Uterus (tissue), 4 donors: ENCODE results near the gene CD9. TPM values are rescaled to one million over a fixed set of nuclear protein-coding genes. Genes with fewer than 3 reads are reported as not detected.

ENCODE experiments used
- DNase-seq, 2 donors: peaks; one replicate each; pipeline ENCODE4 v3.0.0-alpha.2; 2019 to 2020
- H3K27ac ChIP-seq, 2 donors: fragments of 200-600 bp; sonication (generic); 1 replicate in 1 of 2; 2 replicates in 1 of 2; pipeline ENCODE4 v1.5.1; 2016 to 2018
- H3K27me3 ChIP-seq, 2 donors: fragments of 200-600 bp; sonication (generic); one replicate each; pipeline ENCODE4 v1.5.1; 2018 to 2019; ENCODE audit warnings: control low read depth in 1 of 2
- H3K36me3 ChIP-seq, 2 donors: fragments of 200-600 bp; sonication (generic); one replicate each; pipeline ENCODE4 v1.5.1; 2019; ENCODE audit warnings: control low read depth in 1 of 2
- H3K4me1 ChIP-seq, 2 donors: fragments of 200-600 bp; sonication (generic); one replicate each; pipeline ENCODE4 v1.5.1; 2018 to 2019; ENCODE audit warnings: control low read depth in 1 of 2
- H3K4me3 ChIP-seq, 2 donors: fragments of 200-600 bp; sonication (generic); 1 replicate in 1 of 2; 2 replicates in 1 of 2; pipeline ENCODE4 v1.5.1; 2018 to 2019; ENCODE audit warnings: mild to moderate bottlenecking in 1 of 2
- H3K9me3 ChIP-seq, 2 donors: fragments of 200-600 bp; sonication (generic); one replicate each; pipeline ENCODE4 v1.5.1; 2019; ENCODE audit warnings: control low read depth in 1 of 2
- POLR2A ChIP-seq, 2 donors: fragments of 450-650 bp; IDR thresholded peaks; one replicate each; pipeline ENCODE4 v1.6.1; 2016; ENCODE audit warnings: antibody characterized with exemption in 2 of 2, mild to moderate bottlenecking in 1 of 2, moderate library complexity in 1 of 2
- intact Hi-C: fragments of 100-400 bp; cut with DNase I; formaldehyde crosslinking; loops from one replicate; pipeline ENCODE4 v1.15.1; 2023; ENCODE audit warnings: low total_unique reads
- total RNA-seq, 4 donors: library from RNA; depleted of rRNA in 3 of 4; stranded (reverse); fragments of >200 nt in 3 of 4; gene quantifications; one replicate each; pipeline versions ENCODE4 v1.1.0 to v1.2.4, GENCODE V29; 2014 to 2023
- TF ChIP-seq, protein P1 (sequence below), 4 experiments: fragments of 200-600 bp in 2 of 4; fragments of 450-650 bp in 2 of 4; sonication (generic) in 2 of 4; IDR thresholded peaks; one replicate each; pipeline ENCODE4 v1.5.1; 2016 to 2019; ENCODE audit warnings: antibody characterized with exemption in 4 of 4, mild to moderate bottlenecking in 2 of 4, moderate library complexity in 1 of 4
- donor health status: DM: yes; HTN: yes; CAD: no.

Gene CD9
- total RNA-seq, 4 donors from 2014 or later = 161 to 275 (median 207) TPM

DNA sequence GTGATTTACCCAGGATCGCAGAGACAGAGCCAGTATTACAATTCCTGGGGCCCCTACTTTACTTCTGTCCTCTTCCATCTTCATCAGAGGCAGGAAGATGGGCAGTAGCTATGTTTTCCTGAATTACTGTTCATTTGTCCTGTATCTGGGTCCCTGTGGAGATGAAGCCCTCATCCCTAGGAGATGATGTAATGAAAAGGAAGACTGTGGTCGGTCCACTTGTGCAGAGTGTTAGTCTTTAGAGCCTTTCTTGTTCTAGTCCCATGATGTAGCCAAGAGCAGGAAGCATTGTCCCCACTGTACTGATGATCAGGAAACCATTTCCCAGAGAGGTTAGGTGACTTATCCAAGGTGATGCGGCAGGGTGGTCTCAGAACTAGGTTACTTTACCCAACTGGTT, 2.6 kb downstream of the CD9 start:
- TF ChIP-seq POLR2A (IDR thresholded peaks at IDR 0.05) = no peak
- TF ChIP-seq, protein P1, sequence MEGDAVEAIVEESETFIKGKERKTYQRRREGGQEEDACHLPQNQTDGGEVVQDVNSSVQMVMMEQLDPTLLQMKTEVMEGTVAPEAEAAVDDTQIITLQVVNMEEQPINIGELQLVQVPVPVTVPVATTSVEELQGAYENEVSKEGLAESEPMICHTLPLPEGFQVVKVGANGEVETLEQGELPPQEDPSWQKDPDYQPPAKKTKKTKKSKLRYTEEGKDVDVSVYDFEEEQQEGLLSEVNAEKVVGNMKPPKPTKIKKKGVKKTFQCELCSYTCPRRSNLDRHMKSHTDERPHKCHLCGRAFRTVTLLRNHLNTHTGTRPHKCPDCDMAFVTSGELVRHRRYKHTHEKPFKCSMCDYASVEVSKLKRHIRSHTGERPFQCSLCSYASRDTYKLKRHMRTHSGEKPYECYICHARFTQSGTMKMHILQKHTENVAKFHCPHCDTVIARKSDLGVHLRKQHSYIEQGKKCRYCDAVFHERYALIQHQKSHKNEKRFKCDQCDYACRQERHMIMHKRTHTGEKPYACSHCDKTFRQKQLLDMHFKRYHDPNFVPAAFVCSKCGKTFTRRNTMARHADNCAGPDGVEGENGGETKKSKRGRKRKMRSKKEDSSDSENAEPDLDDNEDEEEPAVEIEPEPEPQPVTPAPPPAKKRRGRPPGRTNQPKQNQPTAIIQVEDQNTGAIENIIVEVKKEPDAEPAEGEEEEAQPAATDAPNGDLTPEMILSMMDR (IDR thresholded peaks at IDR 0.05) = no peak
- no peak for DNase-seq
- H3K9me3 ChIP-seq = no peaks in the 10 kb centered on the region
- no peaks in the 10 kb centered on the region for H3K27me3 ChIP-seq
- no peaks in the 10 kb centered on the region for H3K36me3 ChIP-seq
- intact Hi-C loops = no loop called here
- peak overlapping the region; percentile 95 to 97 for H3K27ac ChIP-seq
- H3K4me1 ChIP-seq = peaks cover 22 to 41% of the 10 kb centered on the region in 2 donors
- peak overlapping the region in 1 of 2 donors; percentile 72 for H3K4me3 ChIP-seq

DNA sequence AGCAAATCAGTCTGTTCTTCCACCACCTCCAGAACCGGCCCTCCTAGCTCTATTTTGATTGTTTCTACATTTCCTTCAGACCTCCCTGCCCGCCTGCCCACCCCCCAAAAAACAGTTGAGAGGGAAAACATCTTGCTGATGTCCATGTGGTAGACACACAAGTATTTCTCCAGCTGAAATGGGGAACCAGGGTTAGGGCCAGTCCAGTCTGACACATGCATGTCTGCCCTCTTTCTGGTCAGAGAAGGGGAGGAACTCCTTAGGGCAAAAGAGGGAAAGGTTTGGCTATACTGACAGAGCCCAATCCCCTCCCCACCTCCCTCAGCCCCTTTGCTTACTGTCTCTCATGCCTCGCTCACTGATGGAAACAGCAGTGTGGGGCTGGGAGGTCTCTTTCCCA, 3.4 kb downstream of the CD9 start:
- DNase-seq = no peak
- Histone ChIP-seq H3K9me3 (no peaks in the 10 kb centered on the region), H3K4me1 (peaks cover 22 to 41% of the 10 kb centered on the region in 2 donors), H3K27ac (peak overlapping the region; percentile 95 to 97), H3K27me3 (no peaks in the 10 kb centered on the region), H3K36me3 (no peaks in the 10 kb centered on the region), H3K4me3 (no peak overlapping the region)
- intact Hi-C loops = no loop called here
- no peak for TF ChIP-seq POLR2A (IDR thresholded peaks at IDR 0.05)
- TF ChIP-seq, protein P1 (IDR thresholded peaks at IDR 0.05) = no peak

DNA sequence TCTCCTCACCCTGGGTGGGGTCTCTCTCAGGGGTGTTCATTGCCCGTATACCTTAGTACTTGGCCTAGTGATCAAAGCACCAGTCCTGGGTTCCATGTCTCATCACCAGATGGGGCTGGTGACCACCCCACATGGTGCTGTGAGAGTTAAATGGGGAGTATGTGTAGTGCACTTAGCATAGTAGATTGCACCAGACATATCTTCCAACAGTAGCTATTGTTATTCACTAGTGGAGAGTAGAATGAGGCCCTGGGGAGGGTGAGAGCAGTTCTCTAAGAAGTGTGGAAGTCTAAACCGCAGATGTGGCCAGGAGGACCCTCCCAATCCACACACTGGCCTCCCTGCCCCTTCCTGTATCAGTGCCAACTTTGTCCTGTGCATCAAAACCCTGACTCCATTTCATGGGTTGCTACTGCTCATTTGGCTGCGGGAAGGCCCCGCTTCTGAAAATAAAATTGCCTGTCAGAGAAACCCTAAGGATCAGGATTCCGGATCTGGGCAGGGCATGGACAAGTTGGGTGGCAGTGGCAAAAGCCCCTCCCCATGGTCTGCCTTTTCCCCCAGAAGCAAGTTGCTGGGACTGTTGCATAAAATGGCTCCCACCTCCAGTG, 4.4 kb downstream of the CD9 start:
- no peak overlapping the region for H3K4me3 ChIP-seq
- intact Hi-C loops = no loop called here
- DNase-seq = no peak
- H3K27me3 ChIP-seq = no peaks in the 10 kb centered on the region
- TF ChIP-seq, protein P1 (IDR thresholded peaks at IDR 0.05) = peak in 1 of 4 experiments; percentile 6
- no peak for TF ChIP-seq POLR2A (IDR thresholded peaks at IDR 0.05)
- no peaks in the 10 kb centered on the region for H3K9me3 ChIP-seq
- H3K36me3 ChIP-seq = no peaks in the 10 kb centered on the region
- H3K4me1 ChIP-seq = peaks cover 22 to 41% of the 10 kb centered on the region in 2 donors
- H3K27ac ChIP-seq = peak overlapping the region; percentile 95 to 97

DNA sequence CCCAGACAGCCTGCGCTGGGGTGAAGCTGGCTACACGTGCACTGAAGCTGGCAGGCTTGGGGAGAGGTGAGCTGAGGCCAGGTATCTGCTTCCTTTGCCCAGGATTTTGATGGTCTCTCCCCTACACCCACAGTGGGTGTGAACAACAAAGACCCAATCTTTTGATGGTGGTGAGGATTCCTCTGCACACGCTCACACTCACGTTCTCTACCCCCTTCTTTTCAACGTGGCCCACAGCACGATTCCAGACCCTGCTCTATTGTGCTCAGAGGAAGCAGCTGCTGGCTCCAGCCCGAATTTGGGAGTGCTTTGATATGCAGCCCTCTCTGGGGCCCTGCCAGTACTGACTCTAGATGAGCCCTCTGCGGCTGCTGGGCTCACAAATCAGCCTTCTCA, 4.9 kb downstream of the CD9 start:
- Histone ChIP-seq H3K27me3 (no peaks in the 10 kb centered on the region), H3K36me3 (no peaks in the 10 kb centered on the region), H3K4me1 (peaks cover 22 to 41% of the 10 kb centered on the region in 2 donors), H3K27ac (peak overlapping the region; percentile 95 to 97), H3K9me3 (no peaks in the 10 kb centered on the region), H3K4me3 (no peak overlapping the region)
- intact Hi-C loops = no loop called here
- peak; percentile 78 to 85 for DNase-seq
- TF ChIP-seq, protein P1 (IDR thresholded peaks at IDR 0.05) = no peak
- TF ChIP-seq POLR2A (IDR thresholded peaks at IDR 0.05) = no peak

DNA sequence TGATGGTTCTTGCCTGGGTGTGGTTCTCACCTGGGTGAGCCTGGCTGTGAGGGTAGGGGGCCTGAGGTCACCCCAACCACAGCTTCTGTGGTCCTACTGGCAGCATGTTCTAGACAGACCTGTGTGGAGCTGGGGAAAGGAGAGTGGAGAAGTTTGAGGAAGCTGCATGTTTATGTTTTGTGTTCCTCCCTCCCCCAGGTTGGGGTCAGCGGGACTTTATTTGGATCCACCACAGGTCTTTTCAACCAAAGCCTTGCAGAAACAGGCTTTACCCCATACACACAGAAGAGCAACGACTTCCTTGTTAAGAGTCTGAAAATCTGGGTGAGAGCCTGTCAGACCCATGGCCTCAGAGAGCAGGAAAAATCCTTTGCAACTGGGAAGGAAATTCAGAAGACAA, 5.6 kb downstream of the CD9 start:
- intact Hi-C loops = no loop called here
- TF ChIP-seq, protein P1 (IDR thresholded peaks at IDR 0.05) = no peak
- TF ChIP-seq POLR2A (IDR thresholded peaks at IDR 0.05) = no peak
- Histone ChIP-seq H3K9me3 (no peaks in the 10 kb centered on the region), H3K4me3 (no peak overlapping the region), H3K36me3 (no peaks in the 10 kb centered on the region), H3K27me3 (no peaks in the 10 kb centered on the region), H3K27ac (peak overlapping the region; percentile 95 to 97), H3K4me1 (peaks cover 22 to 42% of the 10 kb centered on the region in 2 donors)
- DNase-seq = no peak
